HG02623 (cell line): ENCODE measurements around the gene NRG4.
A peak's percentile ranks its signal among the peaks of the same experiment; 100 is the strongest.
"Not testable (repeated sequence)": the region's sequence is repeated elsewhere in the genome, so short reads cannot be mapped to it uniquely, and the experiment has no call there.

Experiments used
- ATAC-seq: cut with Tn5 transposase; IDR thresholded peaks from one replicate; pipeline ENCODE4 v1.9.1; 2021; ENCODE audit warnings: moderate library complexity; ENCODE audit not compliant: unreplicated experiment

The NRG4 gene

GRCh38 chr15:76011627-76012551 lies at the start of gene NRG4:
TSS of gene NRG4 (minus strand) at chr15:76012424. CDS start at chr15:76011230, 1,194 bp downstream.
- ATAC-seq: no peak

- no peak for ATAC-seq
Observed at GRCh38 chr15:76061700-76062099, 49.5 kb upstream of the NRG4 start.

GRCh38 chr15:76060118-76060989 lies 48.1 kb upstream of the NRG4 start:
- ATAC-seq: no peak

DNA sequence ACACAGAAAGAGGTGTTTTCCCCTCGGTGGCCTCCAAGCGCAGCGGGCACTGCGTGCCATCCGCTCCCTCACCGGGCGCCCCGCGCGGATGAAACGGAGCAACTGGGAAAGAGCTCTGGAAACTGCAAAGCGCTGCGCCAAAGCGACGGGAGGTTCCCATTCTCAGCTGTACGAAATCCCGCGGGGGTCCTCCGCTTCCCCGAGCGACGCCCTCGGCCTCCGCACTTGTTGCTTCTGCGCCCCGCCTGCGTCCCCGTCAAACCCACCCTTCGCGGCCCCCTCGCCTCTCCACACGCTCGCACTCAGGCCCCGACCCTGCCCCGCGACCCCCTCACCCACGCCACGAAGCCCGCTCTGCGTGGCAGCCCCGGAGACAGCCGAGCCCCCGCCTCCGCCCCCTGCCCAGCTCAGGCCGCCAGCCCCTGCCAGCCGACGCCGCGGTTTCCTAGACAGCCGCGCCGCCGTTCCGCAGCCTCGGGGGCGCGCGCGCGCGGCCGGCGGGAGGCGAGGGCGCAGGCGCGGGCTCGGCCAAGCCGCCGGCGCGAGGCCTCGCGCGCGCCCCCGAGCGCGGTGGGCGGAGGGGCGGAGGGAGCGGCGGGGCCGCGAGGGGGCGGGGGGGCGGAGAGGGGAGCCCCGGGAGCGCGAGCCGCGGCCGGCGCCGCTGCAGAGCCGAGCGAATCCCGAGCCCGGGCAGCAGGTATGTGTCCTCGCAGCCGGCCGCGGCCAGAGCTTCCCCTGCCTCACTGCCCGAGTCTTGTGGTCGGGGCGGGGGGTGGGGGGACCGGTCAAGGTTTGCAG lies 47.3 kb upstream of the NRG4 start, which contains the start of gene TMEM266:
Gene TMEM266, plus strand, starts transcription at position 666 of the 798 bp plus-strand sequence. CDS start 74,279 bp downstream, outside the sequence.
- no peak for ATAC-seq

- ATAC-seq: no peak
Observed at GRCh38 chr15:76058714-76059319, 46.6 kb upstream of the NRG4 start.

DNA sequence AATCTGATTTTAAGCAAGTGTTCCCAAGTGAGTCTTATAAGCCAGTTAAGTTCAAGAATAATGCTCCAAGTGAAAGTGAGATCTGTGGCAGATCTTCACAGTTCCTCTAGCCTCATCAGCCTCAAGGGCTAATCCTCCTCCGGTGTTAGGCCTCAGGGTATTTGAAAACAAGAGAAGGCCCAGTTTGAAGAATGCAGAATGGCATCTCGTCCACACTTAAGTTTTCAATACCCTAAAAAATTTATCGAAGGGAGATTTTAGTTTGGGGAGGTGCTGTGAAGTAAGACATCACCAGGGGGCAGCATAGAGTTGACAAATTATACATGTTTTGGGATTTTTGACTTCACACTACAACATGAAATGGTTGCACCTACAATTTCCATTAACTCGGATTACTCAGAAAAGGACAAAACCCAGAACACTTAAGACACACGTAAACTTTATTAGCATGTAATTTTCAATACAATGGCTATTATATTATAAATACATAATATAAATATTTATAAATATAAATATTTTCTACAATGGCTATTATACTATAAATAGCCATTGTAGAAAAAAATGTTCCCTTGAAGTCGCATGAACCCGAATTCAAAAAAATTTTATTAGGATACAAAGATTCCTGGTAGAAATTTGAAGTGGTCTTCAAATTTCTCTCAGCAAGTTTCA lies 45.2 kb upstream of the NRG4 start:
- peak; percentile 20 for ATAC-seq

DNA sequence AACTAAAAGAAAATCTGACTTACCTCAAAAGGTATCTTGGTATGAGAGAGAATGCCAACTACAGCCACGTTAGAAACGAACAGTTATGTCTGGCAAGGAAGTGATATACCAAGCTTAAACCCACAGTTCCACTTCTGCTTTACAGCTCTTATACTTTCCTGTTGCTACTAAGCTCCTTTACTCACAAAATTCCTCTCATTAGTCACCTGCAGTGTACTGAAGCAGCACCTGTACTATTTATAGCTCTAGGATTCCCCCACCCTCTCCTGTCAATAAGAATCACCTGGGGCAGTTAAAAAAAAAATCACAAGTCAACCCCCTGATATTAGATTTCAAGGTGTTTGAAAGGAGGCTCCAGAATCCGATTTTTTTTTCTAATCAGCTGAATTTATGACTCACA lies 44.7 kb upstream of the NRG4 start:
- ATAC-seq: peak; percentile 44

- ATAC-seq: not testable (repeated sequence)
Observed at GRCh38 chr15:76054201-76054600, 42.0 kb upstream of the NRG4 start.

- ATAC-seq: no peak
Observed at GRCh38 chr15:76038512-76038911, 26.3 kb upstream of the NRG4 start.

DNA sequence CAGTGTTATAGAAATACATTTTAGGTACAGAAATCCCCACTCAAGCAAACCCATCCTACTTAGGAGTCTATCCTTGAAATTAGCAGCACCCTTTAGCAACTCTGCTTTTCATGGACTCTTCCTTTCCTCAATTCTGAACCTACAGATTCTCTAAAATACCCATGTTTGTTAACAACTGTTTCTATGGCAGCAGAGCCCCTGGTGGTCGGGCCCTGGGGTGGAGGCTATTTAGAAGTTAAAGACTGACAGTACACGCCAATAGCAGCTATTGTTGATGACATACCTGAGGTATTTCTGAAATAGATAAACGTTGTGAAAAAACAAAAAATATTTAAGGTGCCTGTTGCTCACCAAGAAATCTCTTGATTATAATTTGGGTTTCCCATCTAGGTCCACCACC lies 23.4 kb upstream of the NRG4 start:
- no peak for ATAC-seq

DNA sequence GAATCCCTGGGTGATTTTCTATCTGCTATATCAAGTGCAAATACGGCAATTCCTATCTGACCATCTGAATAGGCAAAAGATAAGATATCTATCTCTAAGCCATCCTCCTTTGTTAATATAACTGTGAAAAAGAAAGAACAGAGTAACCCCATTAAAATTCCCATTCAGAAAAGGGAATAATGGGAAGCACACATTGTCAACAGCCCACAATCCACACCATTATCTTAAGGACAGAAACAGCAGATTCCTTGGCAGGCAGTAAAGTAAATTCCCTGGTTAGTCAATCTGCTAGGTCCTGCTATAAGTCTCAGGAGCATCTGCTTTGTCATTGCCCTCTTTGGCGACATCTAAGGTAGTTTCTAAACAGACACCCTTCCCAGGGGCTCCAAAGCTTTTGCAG lies 21.9 kb upstream of the NRG4 start:
- ATAC-seq: no peak

- ATAC-seq: no peak
Observed at GRCh38 chr15:76033438-76033837, 21.2 kb upstream of the NRG4 start.

GRCh38 chr15:76032046-76032445 lies 19.8 kb upstream of the NRG4 start:
- ATAC-seq: no peak

GRCh38 chr15:76024021-76024768 lies 12.0 kb upstream of the NRG4 start:
- no peak for ATAC-seq

DNA sequence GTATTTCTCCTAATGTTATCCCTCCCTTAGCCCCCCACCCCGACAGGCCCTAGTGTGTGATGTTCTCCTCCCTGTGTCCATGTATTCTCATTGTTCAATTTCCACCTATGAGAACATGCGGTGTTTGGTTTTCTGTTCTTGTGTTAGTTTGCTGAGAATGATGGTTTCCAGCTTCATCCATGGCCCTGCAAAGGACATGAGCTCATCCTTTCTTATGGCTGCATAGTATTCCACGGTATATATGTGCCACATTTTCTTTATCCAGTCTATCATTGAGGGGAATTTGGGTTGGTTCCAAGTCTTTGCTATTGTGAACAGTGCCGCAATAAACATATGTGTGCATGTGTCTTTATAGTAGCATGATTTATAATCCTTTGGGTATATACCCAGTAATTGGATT lies 1.2 kb upstream of the NRG4 start:
- not testable (repeated sequence) for ATAC-seq

DNA sequence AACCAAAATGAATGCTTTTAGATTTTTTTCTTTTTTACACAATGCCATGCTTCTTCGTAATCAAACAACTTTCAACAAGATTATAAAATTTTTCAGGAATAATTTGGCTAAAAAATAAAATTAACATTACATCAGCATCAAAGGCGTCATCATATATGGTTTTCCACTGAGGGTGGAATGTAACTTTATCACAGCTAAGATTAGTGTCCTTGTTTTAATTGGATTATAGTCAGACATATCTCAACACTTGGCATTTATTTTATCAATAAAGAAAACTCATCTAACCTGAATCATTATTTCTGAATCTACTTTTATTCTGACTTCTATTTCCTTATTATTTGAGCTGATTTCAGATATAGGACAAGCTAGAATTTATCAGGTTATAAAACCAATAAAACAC lies 1.6 kb downstream of the NRG4 start:
- no peak for ATAC-seq

DNA sequence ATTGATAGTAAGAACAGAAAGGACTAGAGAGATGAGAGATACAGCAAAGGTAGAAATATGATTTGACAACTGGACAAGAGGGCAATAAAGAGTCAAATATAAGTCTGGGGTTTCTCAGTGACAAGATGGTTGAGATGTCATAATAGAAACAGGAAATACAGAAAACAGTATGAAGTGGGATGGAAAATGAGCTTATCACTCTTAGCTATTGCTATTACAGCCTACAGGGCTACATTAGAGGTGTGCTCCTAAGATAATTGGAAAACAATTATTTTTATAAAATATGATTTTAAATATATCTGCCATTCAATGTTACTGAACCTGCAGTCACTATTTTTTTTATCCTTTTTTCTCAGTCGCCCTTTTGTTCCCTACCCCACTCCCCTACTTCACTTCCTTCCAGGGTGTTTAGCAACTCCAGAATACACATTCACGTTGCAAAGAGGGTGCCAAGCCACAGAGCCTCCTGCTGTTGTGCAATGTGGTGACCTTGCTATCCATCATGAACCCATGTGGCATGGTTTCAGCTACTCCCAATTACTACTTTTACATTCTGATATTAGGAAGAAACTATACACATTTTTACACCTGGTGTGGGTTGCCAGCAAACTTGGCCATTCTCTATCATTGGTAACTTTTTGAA lies 6.0 kb downstream of the NRG4 start:
- ATAC-seq: no peak

DNA sequence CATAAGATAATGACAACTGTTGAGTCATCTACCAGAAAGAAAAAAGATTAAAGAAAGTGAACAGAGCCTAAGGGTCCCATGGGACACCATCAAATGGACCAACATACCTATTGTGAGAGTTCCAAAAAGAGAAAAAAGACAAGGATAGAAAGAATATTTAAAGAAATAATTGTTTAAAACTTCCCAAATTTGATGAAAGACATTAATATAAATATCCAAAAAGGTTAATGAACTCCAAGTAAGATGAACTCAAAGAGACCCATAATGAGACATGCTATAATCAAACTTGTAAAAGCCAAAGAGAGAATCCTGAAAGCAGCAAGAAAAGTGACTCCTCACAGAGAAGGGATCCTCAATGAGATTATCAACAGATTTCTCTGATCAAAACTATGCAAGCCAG lies 8.9 kb downstream of the NRG4 start:
- no peak for ATAC-seq

DNA sequence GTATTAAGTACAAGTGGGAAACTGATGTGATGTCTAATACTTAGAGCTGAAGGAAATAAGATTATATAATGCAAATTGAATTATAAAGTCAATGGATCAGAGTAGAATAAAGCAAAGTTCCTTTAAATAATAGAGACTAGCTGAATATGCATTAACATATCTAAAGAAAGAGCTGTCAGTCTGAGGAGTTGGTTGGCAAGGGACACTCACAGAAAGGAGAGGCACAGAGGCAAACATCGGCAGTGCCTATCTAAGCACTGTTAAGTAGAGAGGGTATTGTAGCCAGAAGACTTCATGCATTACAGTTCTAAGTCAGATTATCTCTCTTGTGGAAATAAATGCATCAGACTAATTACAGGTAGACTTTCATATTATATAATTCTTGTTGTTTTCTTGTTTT lies 16.6 kb downstream of the NRG4 start:
- ATAC-seq: no peak
